GM18511 (cell line): Measurements from ENCODE around the gene ASB5.
"Not testable (repeated sequence)": the region's sequence is repeated elsewhere in the genome, so short reads cannot be mapped to it uniquely, and the experiment has no call there.

Experiments
- ATAC-seq: cut with Tn5 transposase; IDR thresholded peaks from one replicate; pipeline ENCODE4 v1.9.1; 2021; ENCODE audit warnings: mild to moderate bottlenecking, moderate library complexity; ENCODE audit not compliant: unreplicated experiment

The ASB5 gene

GRCh38 chr4:176226736-176227135 is 42.3 kb downstream of the ASB5 start:
- ATAC-seq = no peak

- ATAC-seq = no peak
These were observed 45.5 kb downstream of the ASB5 start for GRCh38 chr4:176223561-176223960.

GRCh38 chr4:176222149-176222548 is 46.9 kb downstream of the ASB5 start:
- ATAC-seq = no peak

- no peak for ATAC-seq
These were observed 51.5 kb downstream of the ASB5 start for GRCh38 chr4:176217510-176217909.

GRCh38 chr4:176212351-176212750 is 56.7 kb downstream of the ASB5 start:
- ATAC-seq = not testable (repeated sequence)

GRCh38 chr4:176210579-176211296 is 58.3 kb downstream of the ASB5 start:
- no peak for ATAC-seq

- ATAC-seq = no peak
These were observed 58.9 kb downstream of the ASB5 start for GRCh38 chr4:176210101-176210500.

GRCh38 chr4:176209535-176209934 is 59.5 kb downstream of the ASB5 start:
- ATAC-seq = no peak

GRCh38 chr4:176207839-176208238 is 61.2 kb downstream of the ASB5 start:
- ATAC-seq = no peak

- ATAC-seq = no peak
These were observed 63.7 kb downstream of the ASB5 start for GRCh38 chr4:176205299-176205698.

GRCh38 chr4:176198316-176198903 is 70.6 kb downstream of the ASB5 start:
- no peak for ATAC-seq

GRCh38 chr4:176195184-176195978 is 73.6 kb downstream of the ASB5 start, which contains the start of gene SPATA4:
TSS of gene SPATA4 (minus strand) at chr4:176195585. CDS start at chr4:176195562, 23 bp downstream.
- ATAC-seq = peak; percentile 98

- ATAC-seq = no peak
These were observed 75.1 kb downstream of the ASB5 start for GRCh38 chr4:176193938-176194337.

- no peak for ATAC-seq
These were observed 75.9 kb downstream of the ASB5 start for GRCh38 chr4:176193126-176193525.

GRCh38 chr4:176191974-176192373 is 77.0 kb downstream of the ASB5 start:
- no peak for ATAC-seq

- no peak for ATAC-seq
These were observed 78.9 kb downstream of the ASB5 start for GRCh38 chr4:176189891-176190795.

GRCh38 chr4:176188654-176189053 is 80.4 kb downstream of the ASB5 start:
- no peak for ATAC-seq

- no peak for ATAC-seq
These were observed 81.4 kb downstream of the ASB5 start for GRCh38 chr4:176187624-176188023.

GRCh38 chr4:176186671-176187395 is 82.2 kb downstream of the ASB5 start:
- ATAC-seq = no peak

GRCh38 chr4:176186067-176186466 is 83.0 kb downstream of the ASB5 start:
- no peak for ATAC-seq
